NT2/D1 (cell line): Measurements from ENCODE around the gene CD7.

Source experiments
- DNase-seq: peaks from one replicate; pipeline ENCODE4 v3.0.0-alpha.2; 2011; ENCODE audit warnings: low read depth, low spot score
- H3K27me3 ChIP-seq: 2 replicates; pipeline ENCODE4 v1.6.0; 2011; ENCODE audit warnings: mild to moderate bottlenecking; ENCODE audit not compliant: insufficient read length, insufficient read depth
- H3K36me3 ChIP-seq: 2 replicates; pipeline ENCODE4 v1.6.1; 2011; ENCODE audit warnings: mild to moderate bottlenecking, low read length, mixed read lengths; ENCODE audit not compliant: insufficient read depth, insufficient read length
- H3K4me1 ChIP-seq: 2 replicates; pipeline ENCODE4 v1.5.1; 2011; ENCODE audit not compliant: insufficient read depth, insufficient read length
- H3K4me3 ChIP-seq: 2 replicates; pipeline ENCODE4 v1.5.1; 2011; ENCODE audit warnings: low read depth; ENCODE audit not compliant: insufficient read length
- H3K9ac ChIP-seq: 2 replicates; pipeline ENCODE4 v1.6.0; 2011; ENCODE audit warnings: low read depth; ENCODE audit not compliant: insufficient read length
- H3K9me3 ChIP-seq: 2 replicates; pipeline ENCODE4 v1.5.1; 2011; ENCODE audit warnings: mild to moderate bottlenecking, low read length; ENCODE audit not compliant: insufficient read depth
- SUZ12 ChIP-seq: IDR thresholded peaks from 2 replicates; pipeline ENCODE4 v1.6.1; 2011; ENCODE audit not compliant: insufficient read length, insufficient read depth; ENCODE audit errors: extremely low read depth
- YY1 ChIP-seq: IDR thresholded peaks from 2 replicates; pipeline ENCODE4 v1.6.1; 2011; ENCODE audit not compliant: insufficient read length, insufficient read depth
- ZNF274 ChIP-seq: IDR thresholded peaks from 2 replicates; pipeline ENCODE4 v1.6.1; 2011; ENCODE audit warnings: mild to moderate bottlenecking, low read depth, low read length

Gene CD7

DNA sequence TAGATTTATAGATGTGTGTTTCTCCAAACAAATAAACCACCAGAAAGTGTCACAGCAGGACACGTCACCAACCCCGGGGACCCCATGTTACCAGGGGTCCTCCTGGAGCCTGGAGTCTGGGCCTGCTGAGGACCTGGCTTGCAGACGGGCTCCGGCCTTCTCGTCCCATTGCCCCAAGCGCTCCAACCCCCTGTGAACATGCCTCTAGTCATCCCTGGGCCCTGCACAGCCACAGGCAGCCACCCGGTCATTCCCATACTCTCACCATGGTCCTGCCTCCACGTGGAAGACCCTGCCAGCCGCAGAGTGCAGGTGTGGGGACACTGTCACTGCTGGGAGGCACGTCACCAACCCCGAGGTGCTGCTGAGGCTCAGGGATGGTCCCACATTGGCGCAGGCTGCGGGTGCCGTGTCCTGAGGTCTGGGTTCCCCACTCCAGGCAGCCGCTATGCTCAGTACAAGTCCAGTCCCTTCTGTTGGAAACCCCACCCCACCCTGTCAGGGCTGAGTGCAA is 11.6 kb upstream of the CD7 start:
- Histone ChIP-seq H3K4me3 (no peak overlapping the region), H3K27me3 (peaks cover 51% of the 10 kb centered on the region), H3K9ac (no peak overlapping the region), H3K4me1 (peaks cover 46% of the 10 kb centered on the region), H3K9me3 (no peaks in the 10 kb centered on the region), H3K36me3 (no peaks in the 10 kb centered on the region)
- TF ChIP-seq ZNF274 (no peak), YY1 (no peak), SUZ12 (no peak)
- no peak for DNase-seq

DNA sequence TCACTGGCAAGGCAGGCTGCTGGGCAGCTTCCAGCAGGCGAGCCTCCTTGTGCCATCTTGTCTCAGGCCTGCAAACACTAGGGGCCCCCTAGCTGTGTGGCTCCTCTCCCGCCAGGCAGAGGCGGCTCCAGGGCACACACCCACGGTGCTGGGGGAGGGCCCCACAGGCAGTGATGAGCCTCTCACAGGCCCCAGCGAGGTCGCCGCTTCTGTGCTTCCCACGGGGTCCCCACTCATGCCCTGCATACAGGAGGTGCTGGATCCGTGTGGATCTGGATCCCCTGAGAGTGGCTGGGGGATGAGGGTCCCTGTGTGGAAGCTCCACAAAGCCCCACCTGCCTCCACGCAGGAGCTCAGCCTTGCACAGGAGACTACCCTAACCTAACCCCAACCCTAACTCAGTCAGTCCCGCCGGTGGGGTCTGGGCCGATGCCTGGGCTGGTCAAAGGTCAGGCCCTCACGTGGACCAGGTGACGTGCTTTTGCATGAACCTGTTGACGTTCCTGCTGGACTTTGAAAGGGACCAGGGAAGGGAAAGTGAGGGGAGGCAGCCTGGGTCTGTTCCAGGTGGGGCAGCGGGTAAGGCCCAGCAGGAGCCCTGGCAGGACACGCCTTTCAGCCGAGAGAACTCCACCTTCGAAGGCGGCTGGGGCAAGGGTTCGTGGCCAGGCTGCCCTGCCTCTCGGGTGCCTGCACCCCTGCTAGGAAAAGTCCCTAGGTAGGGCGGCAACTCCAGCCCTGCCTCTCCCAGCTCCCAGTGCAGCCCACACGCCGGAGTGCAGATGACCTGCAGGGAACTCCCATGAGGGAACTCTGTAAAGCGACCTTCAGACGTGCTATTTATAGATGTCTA is 11.0 kb upstream of the CD7 start:
- TF ChIP-seq SUZ12, result no peak
- TF ChIP-seq YY1, result no peak
- TF ChIP-seq ZNF274, result no peak
- Histone ChIP-seq H3K4me1 (peaks cover 47% of the 10 kb centered on the region), H3K9ac (peak overlapping the region; percentile 38), H3K36me3 (no peaks in the 10 kb centered on the region), H3K9me3 (no peaks in the 10 kb centered on the region), H3K27me3 (peaks cover 44% of the 10 kb centered on the region), H3K4me3 (no peak overlapping the region)
- DNase-seq, result no peak

DNA sequence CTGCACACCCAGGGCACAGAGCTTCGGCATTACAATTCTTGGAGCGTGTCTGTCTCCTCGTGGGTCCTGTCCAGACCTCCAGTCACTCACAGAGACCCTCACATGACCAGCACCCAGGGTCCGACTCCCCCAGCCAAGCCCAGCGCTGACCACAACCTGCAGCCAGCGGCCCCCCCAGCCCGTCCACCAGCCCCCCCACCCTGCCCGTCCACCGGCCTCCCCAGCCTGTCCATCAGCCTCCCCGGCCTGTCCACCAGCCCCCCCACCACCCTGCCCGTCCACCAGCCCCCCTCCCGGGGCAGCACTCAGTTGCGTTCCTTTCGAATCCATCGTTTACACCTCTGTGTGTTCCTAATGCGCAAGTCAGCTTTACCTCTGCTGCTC is 10.3 kb upstream of the CD7 start:
- DNase-seq, result no peak
- Histone ChIP-seq H3K4me1 (peaks cover 44% of the 10 kb centered on the region), H3K9me3 (no peaks in the 10 kb centered on the region), H3K4me3 (no peak overlapping the region), H3K27me3 (peaks cover 38% of the 10 kb centered on the region), H3K36me3 (no peaks in the 10 kb centered on the region), H3K9ac (peak overlapping the region; percentile 38)
- TF ChIP-seq YY1 (no peak), ZNF274 (no peak), SUZ12 (no peak)

DNA sequence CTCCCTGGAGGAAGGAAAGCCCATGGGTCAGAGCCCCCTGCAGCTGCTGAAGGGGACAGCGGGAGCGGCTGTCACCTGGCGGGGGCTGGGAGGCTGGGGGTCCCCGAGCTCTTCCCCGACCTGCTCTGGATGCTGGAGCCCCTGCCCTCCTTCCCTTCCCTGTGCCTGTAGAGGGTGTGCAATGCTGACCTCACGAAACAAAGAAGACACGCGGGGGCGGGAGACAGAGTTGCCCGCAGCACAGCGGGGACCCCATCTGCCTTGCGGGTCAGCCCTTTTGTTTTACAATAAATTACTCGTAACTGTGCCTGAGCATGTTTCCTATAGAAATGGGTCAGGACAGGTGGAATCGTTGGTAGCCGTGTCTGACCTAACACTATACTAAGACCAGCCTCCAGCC is 9.9 kb upstream of the CD7 start:
- Histone ChIP-seq H3K27me3 (peaks cover 37% of the 10 kb centered on the region), H3K4me1 (peaks cover 39% of the 10 kb centered on the region), H3K9me3 (no peaks in the 10 kb centered on the region), H3K36me3 (no peaks in the 10 kb centered on the region), H3K4me3 (no peak overlapping the region), H3K9ac (no peak overlapping the region)
- no peak for TF ChIP-seq ZNF274
- no peak for TF ChIP-seq SUZ12
- no peak for TF ChIP-seq YY1
- DNase-seq, result no peak

DNA sequence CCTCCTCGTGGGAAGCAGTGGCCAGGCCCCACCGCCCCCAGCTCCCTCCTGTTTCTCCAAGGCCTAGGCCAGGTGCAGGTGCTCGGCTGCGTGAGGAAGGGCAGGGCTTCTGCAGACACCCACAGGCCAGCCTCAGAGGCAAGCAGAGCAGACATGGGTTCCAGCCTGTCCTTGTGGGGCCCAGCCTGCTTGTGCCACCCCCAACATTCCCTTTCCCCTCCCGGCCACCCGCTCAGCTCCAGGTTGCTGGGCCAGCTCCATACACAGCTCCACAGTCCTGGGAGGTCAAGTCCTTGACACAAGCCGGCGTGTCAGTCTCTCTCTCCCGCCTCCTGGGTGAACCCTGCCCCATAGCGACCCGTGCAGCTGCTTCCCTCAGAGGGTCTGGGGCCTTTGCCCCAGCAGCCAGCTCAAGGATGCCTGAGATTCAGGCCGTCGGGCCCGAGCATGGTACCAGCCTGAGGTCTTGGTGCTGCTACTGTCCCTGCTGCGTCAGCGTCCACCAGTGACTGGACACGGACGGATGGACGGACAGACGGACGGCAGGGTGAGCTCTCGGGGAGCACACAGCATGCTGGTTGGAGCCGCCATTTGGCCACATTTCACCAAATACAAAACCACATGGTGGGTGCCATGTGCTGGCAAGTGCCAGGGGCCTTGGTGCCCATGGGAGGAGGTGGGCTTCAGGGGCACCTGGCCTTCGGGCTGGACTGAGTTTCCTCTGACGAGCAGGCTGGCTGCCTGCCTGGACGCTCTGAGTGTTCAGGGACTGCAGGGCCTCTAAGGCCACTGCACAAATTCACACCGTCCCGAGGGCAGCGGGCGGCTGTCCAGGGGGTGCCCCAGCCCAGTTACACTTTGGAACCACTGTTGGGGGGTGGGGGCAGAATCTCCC is 8.1 kb upstream of the CD7 start:
- Histone ChIP-seq H3K4me1 (peaks cover 40% of the 10 kb centered on the region), H3K4me3 (no peak overlapping the region), H3K9ac (peak overlapping the region; percentile 50), H3K36me3 (no peaks in the 10 kb centered on the region), H3K9me3 (no peaks in the 10 kb centered on the region), H3K27me3 (peaks cover 26% of the 10 kb centered on the region)
- TF ChIP-seq SUZ12, result no peak
- no peak for TF ChIP-seq ZNF274
- no peak for TF ChIP-seq YY1
- DNase-seq, result no peak

DNA sequence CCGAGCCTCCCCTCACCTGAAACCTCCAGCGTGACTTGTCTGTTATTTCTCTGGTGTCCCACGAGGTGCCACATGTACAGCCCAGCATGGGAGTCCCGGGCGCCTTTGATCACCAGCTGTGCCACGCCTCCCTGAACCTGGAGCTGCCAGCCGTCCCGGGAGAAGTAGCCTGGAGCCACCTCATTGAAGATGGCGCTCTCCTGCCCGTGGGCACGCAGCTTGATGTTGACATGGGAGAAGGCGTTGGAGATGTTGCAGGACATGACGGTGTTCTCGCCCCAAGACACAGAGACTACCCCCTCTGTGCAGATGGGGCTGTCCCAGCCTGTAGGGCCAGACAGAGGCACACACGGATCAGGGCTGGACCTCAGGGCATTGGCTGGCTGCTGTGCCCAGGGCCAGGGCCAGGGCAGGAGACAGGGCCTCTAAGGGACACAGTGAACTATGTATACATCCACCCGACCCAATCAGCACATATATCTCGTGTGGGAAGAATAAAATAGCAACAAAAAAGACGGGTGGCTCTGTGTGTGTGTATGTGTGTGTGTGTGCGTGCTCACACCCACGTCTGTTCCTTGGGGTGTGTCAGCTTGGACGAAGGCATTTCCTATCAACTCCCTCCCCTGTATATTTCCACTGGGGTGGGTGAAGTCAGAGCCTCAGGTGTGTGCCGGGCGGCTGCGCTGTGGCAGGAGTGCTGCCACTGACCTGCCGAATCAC is 7.3 kb upstream of the CD7 start:
- no peaks in the 10 kb centered on the region for H3K36me3 ChIP-seq
- no peak for TF ChIP-seq ZNF274
- TF ChIP-seq YY1, result no peak
- no peak for TF ChIP-seq SUZ12
- no peak for DNase-seq
- peaks cover 39% of the 10 kb centered on the region for H3K4me1 ChIP-seq
- H3K4me3 ChIP-seq, result no peak overlapping the region
- peaks cover 18% of the 10 kb centered on the region for H3K27me3 ChIP-seq
- no peak overlapping the region for H3K9ac ChIP-seq
- H3K9me3 ChIP-seq, result no peaks in the 10 kb centered on the region
